Right lobe of liver (tissue), 4 donors: ENCODE data around the gene REPS1.

Experiments
- POLR2A ChIP-seq: fragments of 450-650 bp; IDR thresholded peaks from one replicate; pipeline ENCODE4 v1.6.1; 2017; ENCODE audit warnings: antibody characterized with exemption, mild to moderate bottlenecking
- TF ChIP-seq, protein P1 (sequence below), 4 donors: fragments of 200-600 bp in 3 of 4; fragments of 450-650 bp in 1 of 4; IDR thresholded peaks; one replicate each; pipeline versions ENCODE4 v1.5.1 to v1.8.0; 2016 to 2022; ENCODE audit warnings: antibody characterized with exemption in 4 of 4, mild to moderate bottlenecking in 2 of 4
- donor health status: DM: no; HTN: no; CAD: no.
- donor health status: DM: no; HTN: no; CAD: no.
- donor health status: DM: no; HTN: yes; CAD: no.

GRCh38 chr6:138856654-138857053 lies 131.4 kb downstream of the REPS1 start:
- TF ChIP-seq, protein P1, sequence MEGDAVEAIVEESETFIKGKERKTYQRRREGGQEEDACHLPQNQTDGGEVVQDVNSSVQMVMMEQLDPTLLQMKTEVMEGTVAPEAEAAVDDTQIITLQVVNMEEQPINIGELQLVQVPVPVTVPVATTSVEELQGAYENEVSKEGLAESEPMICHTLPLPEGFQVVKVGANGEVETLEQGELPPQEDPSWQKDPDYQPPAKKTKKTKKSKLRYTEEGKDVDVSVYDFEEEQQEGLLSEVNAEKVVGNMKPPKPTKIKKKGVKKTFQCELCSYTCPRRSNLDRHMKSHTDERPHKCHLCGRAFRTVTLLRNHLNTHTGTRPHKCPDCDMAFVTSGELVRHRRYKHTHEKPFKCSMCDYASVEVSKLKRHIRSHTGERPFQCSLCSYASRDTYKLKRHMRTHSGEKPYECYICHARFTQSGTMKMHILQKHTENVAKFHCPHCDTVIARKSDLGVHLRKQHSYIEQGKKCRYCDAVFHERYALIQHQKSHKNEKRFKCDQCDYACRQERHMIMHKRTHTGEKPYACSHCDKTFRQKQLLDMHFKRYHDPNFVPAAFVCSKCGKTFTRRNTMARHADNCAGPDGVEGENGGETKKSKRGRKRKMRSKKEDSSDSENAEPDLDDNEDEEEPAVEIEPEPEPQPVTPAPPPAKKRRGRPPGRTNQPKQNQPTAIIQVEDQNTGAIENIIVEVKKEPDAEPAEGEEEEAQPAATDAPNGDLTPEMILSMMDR (IDR thresholded peaks at IDR 0.05) = no peak
- no peak for TF ChIP-seq POLR2A
